Glomerular endothelial cell (primary cell): Measurements from ENCODE around the gene ITGA5. TPM values are rescaled to one million over a fixed set of nuclear protein-coding genes. Genes with fewer than 3 reads are reported as not detected.

Experiments used
- DNase-seq: peaks from one replicate; pipeline ENCODE4 v3.0.0-alpha.2; 2011; ENCODE audit warnings: low read depth, low spot score; ENCODE audit errors: extremely low read depth
- total RNA-seq: library from RNA; depleted of rRNA; stranded (reverse); fragments of >200 nt; gene quantifications from 2 replicates; pipeline ENCODE4 v1.2.3, GENCODE V29; 2015

Gene ITGA5
- total RNA-seq, 1 donor from 2014 or later: 1,054 TPM

DNA sequence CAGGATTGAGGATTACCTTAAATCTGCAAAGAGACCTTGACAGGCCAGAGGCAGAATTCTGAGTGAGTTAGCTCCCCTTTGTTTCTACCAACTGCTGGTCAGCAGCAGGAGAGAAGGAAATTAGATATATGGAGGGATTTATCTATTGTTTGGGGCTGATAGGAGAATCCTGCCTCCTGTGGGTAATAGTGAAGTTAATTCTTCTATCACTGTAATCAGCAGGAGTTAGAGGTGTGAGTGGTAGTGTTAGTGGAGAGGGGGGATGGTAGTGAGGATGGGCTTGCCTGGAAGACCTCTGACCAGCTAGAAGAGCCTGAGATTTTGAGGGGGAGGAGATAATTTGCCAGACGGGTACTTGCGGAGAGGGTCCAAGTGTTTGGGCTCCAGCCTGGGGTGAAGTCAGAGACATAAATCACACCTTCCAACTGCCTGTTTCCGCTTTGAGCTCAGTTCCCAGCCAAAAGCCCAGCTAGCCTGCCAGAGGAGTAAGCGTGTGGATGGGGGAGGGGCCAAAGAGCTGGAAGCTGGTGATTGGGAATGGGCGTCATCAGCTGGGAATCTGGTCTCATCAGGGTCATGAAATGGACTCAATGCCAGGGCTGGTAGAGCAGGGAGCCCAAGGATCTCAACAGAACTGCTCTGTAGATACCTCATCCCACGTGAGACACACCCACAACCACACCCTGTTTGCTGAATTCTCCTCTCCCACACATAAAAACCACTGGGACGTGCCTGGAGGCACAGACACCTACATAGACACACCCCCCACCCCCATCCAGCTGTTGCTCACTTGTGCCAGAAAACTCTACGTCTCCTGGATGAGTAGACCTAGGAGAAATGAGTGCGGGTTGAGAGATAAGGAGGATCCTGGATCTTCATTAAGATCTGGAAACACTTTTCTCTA lies 13.1 kb upstream of the ITGA5 start:
- no peak for DNase-seq

DNA sequence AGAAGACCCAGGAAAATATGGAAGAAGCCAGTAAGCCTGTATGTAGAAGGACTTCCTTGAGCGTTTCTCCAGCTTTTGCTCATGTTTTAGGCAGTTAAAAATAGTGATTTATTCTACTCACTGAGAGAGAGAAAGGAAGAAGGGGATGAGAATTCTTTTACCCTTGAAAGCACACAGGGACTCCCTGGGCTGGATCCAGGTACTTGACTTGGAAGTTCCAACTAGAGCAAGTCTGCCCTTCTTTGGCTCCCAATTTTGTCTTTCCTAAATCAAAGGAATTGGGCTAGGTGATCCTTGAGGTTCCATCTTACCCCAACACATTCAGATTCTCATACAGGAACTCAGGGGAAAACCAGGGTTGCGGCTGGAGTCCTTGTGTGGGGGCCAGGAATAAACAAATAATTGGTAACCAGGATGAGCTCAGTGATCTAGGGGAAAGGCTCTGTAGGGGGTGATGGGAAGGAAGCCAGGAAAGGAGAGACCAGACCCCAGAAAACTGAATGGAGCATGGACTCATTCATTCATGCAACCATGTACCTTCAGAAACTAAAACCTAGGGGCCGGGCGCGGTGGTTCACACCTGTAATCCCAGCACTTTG lies 11.5 kb upstream of the ITGA5 start:
- DNase-seq: no peak

DNA sequence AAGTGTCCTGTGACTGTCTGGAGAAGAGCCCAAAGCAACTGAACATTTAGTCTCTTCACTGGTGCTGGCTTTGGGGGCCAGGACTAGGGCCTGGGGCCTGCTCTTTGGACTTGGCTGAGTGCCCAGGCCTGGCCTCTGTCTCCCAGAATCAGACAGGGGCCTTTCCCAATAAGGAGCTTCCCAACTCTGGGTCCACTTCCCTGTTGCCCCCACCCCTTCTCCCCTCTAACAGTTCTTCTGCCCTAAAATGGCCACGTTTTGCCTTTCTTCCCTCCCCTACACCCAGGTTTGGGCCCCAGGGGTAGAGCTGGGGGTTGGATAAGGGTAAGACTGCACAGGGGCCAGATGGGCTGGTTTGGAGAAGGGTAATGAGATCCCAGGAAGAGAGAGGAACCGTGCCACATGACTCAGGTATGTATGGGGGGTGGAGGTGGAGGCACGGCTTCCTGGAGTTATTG lies 10.0 kb upstream of the ITGA5 start:
- DNase-seq: no peak

DNA sequence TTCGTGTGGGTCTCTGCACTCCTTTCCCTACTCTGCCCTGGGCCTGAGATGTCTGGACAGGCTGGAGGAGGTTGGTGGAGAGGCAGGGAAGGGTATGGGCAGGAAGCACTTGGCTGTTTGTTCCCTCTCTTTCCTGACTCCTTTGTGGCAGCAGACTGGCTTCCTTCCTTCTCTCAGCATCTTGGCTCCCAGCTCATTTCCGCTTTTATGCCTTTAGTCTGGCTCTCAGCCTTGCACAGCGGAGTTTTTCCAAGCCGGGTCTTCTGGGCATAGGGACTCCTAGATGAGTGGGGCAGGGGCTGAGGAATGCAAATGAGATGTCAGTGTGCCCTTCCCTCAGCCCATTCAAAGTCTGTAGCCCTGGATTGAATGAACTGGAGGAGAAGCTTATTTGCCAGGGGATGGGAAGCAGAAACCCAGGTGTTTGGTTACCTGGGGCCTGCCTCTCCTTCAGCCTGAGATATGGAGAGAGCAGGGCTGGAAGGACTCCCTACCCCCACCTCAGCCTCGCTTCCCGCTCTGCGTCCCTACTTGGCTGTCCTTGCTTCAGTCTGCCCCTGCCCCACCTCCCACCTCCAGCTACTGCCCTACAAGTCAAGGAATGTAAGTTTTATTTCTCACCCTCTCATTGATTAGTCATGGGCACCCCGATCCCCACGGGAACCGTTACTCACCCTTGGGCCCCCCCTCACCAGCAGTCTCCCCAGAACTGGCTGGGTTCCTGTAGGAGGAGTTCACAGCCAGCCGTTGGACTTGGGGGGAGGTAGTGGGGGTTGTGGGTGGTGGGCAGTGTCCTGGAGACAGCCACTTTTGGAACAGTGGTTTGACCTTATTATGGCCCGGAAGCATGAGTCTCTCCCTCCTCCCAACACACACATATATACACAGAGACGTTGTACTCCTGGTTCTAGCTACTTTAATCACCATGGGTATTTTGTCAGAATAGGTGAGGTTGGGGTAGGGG lies 9.3 kb upstream of the ITGA5 start:
- no peak for DNase-seq

DNA sequence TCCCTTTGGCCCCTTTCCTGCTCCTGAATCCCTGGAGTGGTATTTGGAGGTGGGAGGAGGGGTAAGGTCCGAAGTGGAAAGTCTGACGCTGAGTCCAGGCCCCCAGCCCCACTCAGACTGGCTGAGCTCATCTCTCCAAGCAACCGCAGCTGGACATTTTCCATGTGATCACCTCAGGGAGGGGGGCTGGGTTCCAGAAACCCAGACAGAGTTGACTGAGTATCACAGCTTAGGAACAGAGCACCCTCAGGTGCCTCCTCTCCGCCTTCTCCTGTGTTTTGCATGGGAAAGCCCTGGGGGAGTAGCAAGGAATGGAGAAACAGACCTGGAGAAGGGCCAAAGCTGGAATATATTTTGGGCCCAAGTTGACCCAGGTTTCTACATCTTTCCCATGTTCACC lies 8.0 kb upstream of the ITGA5 start:
- no peak for DNase-seq

DNA sequence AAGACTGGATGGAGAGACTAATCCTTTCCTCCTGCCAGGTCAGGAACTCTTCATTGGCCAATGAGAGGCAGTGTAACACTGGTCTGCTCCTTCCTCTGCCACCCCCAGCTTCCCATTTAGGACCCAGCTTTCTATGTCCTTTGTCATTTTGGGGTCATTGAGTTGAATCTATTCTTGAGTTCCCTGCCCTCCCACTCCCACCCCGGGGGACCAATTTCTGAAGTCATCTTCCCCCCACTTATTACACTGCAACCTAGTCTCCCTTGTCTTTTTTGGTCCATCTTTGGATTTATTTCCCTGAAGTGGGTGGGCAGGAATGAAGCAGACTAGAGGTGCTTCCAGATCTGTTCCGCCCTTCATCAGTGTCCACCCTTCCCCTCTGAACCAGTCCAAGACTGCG lies 7.6 kb upstream of the ITGA5 start:
- no peak for DNase-seq

DNA sequence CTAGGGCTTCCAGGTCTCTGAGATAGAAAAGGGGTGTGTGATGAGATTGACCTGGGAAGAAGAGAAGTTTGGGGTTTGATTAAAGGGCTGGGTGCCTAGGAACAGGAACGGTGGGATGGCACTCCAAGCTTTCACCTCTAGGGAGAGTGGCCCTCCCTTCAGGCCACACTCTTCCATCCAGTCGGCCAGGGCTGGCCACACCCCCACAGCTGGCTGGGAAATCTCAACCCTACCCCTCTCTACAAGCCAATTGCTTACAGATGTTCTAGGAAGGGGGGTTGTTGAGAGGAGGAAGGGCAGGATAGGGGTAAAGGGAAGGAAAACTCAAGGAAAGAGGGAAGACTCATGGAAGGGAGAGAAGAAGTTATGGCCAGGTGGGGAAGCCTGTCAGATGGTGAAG lies 6.6 kb upstream of the ITGA5 start:
- DNase-seq: no peak

DNA sequence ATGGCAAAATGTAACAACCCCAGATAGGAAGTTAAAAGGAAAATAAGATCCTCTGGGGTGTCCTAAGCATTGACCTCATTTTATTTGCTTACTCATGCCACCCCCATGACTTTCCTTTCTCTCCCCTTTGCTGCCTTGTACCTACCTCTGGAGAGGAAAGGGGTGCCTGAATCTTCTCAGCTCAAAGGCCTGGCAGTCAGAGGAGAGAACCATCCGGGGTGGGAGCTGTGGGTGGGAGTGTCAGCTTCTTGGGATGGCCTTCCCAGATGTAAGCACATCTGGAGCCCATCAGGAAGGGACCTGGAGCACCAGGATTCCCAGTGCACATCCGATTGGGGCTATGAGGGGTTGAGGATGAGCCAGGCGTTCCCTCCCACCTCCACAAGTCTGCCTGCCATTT lies 5.2 kb upstream of the ITGA5 start:
- DNase-seq: no peak

DNA sequence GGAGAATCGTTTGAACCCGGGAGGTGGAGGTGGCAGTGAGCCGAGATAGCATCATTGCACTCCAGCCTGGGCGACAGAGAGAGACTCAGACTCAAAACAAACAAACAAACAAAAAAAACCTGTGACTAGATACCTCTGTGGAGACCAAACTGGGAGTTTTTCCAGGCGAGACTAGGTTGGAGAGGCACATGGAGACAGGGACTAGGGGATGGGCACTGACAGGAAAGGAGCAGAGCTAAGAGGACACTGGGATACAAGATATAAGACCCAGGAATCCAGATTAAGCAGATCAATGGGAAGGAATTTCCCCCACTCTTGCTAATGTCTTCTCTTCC lies 4.7 kb upstream of the ITGA5 start:
- no peak for DNase-seq

DNA sequence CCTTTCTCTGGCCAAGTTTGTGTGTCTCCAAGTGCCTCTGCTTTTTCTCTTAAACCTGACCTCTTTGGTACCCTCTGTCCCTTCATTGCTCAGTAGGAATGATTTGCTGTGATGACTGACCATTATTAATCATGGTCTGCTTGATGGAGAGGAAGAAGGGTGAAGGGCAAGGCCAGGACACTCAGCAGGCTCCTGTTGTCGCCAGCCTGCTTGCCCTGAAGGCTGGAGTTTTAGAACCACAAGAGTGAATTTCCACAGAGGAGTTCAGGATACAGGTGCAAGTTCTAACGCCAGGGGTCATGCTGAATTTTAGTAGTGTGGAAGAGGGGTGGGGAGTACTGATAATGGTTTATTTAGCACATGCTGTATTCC lies 2.8 kb upstream of the ITGA5 start:
- DNase-seq: no peak

DNA sequence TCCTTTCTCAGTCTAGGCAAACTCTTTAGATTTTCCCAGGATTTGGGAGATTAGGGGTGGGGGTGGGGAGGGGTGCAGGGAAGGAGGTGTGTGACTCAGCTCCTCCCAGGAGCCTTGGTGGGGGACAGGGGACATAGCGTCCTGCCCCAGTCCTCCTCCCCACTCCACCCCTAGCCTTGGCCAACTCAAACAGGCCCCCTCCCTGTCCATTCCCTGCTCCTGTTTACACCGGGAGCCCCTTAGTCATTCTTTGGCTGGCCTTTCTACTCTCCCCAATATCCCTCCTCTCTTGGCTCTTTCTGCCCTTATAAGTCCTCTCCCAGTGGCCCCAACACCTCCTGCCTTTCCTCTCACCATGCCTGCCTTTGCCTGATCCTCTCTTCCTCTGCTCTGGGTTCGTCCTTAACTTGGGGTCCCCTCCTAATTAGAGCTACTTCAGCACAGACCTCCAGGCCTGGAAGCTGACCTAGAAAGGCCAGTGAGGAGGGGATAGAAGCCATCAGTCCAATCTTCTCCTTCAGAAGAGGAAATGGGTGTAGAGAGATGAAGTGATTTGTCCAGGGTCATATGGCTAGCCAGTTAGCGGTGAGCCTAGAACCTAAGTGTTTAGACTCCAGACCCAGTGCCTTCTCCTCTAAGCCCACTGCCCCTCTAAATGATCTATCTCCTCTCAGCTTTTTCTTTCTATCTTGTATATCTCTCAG lies 2.3 kb upstream of the ITGA5 start:
- DNase-seq: no peak

DNA sequence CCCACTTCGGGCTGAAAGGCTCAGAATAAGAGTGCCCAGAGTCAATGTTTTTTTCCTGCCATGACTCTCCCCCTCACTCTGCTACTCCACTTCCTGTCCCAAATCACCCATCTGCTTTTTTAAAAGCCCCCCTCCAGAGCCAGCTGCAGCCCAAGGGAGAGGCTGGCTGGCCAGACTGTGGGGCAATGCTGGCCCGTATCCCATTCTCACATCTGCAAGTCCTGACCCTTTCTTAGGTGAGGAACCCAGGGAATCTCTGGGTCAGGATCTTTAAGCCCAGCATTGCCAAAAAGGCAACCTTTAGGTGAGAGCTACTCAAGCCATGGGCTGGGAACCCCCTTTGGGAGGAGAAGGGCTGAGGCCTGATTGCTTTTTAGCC lies 1.7 kb upstream of the ITGA5 start:
- DNase-seq: no peak

DNA sequence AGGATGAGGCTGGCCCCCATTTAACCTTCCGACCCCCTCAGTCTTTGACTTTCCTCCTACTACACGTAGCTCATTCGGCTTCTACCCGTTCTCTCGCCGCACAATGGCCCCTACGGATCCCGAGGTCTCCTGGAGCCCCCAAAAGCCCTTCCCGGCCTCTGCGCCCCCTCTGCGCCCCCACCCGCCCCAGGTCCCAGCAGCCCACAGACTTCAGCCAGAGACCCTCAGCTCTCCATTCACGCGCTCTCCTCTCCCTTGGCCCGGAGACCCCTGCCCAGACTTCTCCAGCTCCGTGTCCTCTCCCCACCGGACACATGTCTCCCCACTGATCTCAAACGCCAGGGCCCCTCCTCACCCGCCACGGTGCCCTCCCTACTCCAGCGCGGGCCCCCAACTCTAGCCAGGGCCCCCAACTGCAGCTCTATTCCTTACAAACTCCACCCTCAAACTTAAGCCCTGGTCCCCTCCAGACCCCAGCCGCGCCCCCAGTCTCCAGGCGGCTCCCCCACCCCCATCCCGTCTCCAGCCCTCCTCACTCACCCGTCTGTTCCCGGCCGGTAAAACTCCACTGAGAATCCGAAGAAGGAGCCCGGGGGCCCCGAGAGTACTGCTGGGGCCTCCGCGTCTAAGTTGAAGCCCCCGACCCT lies 502 bp downstream of the ITGA5 start:
- DNase-seq: no peak

DNA sequence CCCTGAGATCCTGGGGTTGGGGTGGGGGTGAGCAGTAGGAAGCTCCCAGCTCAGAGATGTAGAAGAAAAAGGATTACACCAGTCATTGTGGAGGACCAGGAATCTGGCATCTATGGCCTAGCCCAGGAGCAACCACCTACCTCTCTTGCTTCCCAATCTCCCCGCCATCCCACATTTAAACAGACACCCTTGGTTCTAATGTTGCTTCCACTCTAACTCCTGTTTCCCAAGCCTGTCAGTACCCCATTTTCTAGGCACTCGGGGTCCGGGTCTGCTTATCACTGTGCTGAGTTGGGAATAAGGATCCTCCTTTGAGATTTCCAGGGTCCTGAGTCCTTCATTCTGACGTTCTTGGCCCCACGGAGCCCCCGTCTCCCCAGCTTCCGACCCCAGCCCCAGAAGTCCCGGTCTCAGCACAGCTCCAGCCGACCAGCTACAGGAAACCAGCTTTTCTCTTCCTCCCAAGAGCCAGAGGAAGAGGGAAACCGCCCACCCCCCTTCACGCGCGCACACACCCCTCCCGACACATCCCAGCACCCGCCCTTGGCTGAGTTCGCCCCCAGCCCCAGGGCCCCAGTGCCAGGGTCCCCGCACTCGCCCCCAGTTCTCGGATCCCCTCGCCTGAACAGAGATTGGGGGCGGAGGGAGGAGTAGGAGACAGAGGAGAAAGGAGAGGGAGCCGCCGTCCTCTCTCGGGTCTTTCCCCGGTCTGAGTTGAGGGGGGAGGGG lies 1.2 kb downstream of the ITGA5 start:
- no peak for DNase-seq

DNA sequence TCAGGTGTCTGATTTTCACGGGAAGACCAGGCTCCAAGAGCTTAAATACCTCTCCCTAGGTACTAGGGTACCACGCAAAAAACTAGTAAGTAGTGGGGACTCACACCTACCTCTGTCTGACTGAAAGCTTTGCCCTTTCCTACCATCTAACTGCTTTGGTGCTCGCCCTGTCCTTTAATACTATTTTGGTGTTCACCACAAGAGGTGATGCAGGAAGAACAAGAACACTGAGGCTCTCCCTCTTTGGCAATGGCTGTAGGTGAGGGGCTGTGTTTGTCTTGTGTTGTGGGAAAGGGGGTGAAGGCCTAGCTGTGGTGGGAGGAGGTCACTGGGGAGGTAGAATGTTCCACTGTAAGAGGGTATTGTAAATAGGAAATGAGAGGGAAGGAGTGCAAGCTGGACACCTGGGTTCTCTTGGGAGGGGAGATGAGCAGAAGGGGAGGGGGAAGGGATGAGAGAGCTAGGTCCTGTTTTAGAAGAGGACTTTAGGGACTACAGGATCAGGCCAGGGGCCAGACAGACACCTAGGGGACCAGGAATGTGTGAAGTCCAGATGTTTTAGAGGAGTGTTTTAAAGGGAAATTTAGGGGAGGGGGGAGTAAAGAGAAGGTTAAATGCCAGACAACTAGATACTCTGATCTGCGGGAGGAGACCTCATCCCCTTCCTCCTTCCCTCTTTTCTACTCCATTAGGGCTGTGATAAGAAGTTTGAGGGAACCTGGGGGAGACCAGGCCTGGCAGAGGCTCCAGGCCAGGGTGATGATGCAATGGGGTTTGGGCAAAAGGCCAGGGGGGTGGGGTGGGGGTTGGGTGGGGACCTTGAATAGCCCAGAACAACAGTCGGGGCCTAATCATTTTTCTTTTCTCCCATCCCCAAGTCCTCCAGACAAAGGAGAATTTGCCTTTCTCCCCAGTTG lies 2.1 kb downstream of the ITGA5 start:
- DNase-seq: no peak

DNA sequence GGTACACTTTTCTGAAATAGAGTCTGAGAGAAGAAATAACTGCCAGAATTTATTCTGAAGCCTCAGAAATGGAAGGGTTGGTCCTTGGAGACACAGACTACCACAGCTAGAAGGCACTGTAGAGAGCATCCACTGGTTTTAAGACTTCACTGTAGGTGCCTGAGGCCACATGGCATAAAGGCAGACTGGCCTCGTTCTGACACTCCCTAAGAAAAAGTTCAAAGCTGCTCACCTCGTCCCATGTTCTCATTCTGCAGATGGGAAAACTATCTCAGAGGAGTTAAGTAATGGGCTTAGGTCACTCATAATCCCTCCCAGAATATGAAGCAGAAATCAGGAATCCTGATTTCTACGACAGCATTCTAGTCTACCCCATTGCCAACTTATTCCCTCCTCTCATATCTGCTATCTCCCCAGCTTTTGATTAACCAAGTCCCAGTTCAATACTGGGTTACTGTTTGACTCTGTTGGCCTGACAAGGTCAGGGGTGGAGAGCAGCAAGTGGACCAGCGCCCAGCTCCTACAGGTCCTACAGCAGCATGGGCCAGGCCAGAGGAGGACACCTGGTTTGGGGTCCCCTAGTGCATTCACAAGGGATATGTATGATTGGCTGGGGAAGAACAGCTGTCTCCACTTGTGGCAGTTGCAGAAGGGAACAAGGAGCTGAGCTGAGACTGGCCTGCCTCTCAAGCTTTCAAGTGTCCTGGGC lies 3.7 kb downstream of the ITGA5 start:
- no peak for DNase-seq

DNA sequence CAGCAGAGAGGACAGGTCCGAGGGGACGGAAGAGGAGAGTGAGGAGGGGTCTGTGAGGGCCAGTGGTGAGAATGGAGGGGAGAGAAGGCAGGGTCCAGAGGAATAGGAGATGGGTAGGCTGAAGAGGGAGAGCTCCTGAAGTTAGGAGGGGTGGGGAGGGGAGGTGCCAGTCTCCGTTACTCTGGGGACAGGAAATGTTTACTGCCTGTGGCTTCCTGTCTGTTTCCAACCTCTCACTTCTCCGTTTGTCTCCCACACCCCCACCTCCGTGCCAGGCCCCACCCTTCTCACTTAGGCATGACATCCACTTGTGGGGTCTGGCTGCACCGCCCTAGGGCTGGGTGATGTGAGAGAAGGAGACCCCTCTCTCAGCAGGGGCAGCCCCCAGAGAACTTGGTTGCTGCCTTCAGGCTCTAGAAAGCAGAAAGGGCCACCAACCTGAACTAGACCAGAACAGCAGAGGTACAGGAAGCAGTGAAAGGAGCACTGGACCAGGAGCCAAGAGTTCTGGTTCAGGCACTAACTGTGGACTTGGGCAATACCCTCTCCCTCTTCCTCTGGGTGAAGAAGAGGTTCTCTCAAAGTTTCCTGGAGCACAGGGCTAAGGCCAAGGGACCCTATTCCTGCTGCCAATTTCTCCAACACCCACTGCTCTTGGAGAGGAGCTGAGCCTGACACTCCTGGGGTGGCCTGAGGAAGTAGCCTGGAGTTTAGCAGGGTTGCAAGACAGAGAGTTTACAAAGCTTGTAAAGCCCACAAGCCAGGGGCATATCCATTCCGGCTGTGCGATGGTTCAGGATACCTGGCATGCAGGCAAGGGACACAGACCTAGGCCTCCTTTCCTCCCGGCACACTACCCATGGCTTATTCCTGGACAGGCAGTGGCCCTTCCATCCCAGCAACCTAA lies 5.5 kb downstream of the ITGA5 start:
- no peak for DNase-seq
